Keratinocyte (primary cell): Measurements from ENCODE around the gene NPIPB13. TPM values are rescaled to one million over a fixed set of nuclear protein-coding genes. Genes with fewer than 3 reads are reported as not detected.
"Not testable (repeated sequence)": the region's sequence is repeated elsewhere in the genome, so short reads cannot be mapped to it uniquely, and the experiment has no call there.

ENCODE experiments used
- DNase-seq: peaks from one replicate; pipeline ENCODE4 v3.0.0-alpha.2; 2011; ENCODE audit warnings: low read depth, missing footprints, low spot score
- FAIRE-seq: peaks from 2 replicates; lab custom pipeline; 2011; peaks lifted over from hg19 to GRCh38; lab: Jason Lieb, UNC
- H2AFZ ChIP-seq: 2 replicates; pipeline ENCODE4 v1.6.0; 2012; ENCODE audit warnings: low read length, control low read depth, inconsistent platforms; ENCODE audit not compliant: control insufficient read depth
- H3K27ac ChIP-seq: 2 replicates; pipeline ENCODE4 v1.5.1; 2011; ENCODE audit warnings: low read length; ENCODE audit not compliant: control insufficient read depth, insufficient read depth
- H3K27me3 ChIP-seq: 3 replicates; pipeline ENCODE4 v1.6.0; 2011; ENCODE audit warnings: low read length; ENCODE audit not compliant: control insufficient read depth, insufficient read depth; ENCODE audit errors: extremely low read depth
- H3K36me3 ChIP-seq, 2 experiments: 2 replicates in 1 of 2; 3 replicates in 1 of 2; pipeline ENCODE4 v1.5.1; 2011; ENCODE audit warnings: low read length in 2 of 2, mild to moderate bottlenecking in 1 of 2; ENCODE audit not compliant: control insufficient read depth in 2 of 2, insufficient read depth in 2 of 2; ENCODE audit errors: extremely low read depth in 1 of 2
- H3K4me1 ChIP-seq: 3 replicates; pipeline ENCODE4 v1.5.1; 2011; ENCODE audit warnings: low read length; ENCODE audit not compliant: control insufficient read depth, insufficient read depth; ENCODE audit errors: extremely low read depth
- H3K4me2 ChIP-seq: 3 replicates; pipeline ENCODE4 v1.6.0; 2011; ENCODE audit warnings: low read depth, low read length; ENCODE audit not compliant: control insufficient read depth, insufficient read depth; ENCODE audit errors: extremely low read depth
- H3K4me3 ChIP-seq, 3 experiments: fragments of 200-600 bp in 1 of 3; sonication (generic) in 1 of 3; 2 replicates in 2 of 3; 3 replicates in 1 of 3; pipeline ENCODE4 v1.5.1; 2011 to 2016; ENCODE audit warnings: low read length in 3 of 3, mild to moderate bottlenecking in 3 of 3, control low read depth in 2 of 3, inconsistent platforms in 1 of 3, low read depth in 1 of 3, mixed read lengths in 1 of 3, mixed run types in 1 of 3, moderate library complexity in 1 of 3; ENCODE audit not compliant: control insufficient read depth in 2 of 3, insufficient read depth in 2 of 3; ENCODE audit errors: extremely low read depth in 1 of 3
- H3K79me2 ChIP-seq: 2 replicates; pipeline ENCODE4 v1.6.0; 2012; ENCODE audit warnings: low read length; ENCODE audit not compliant: control insufficient read depth, insufficient read depth
- H3K9ac ChIP-seq: 3 replicates; pipeline ENCODE4 v1.6.0; 2011; ENCODE audit warnings: low read length; ENCODE audit not compliant: control insufficient read depth, insufficient read depth; ENCODE audit errors: extremely low read depth
- H3K9me1 ChIP-seq: 3 replicates; pipeline ENCODE4 v1.6.0; 2011; ENCODE audit warnings: low read length; ENCODE audit not compliant: control insufficient read depth, insufficient read depth; ENCODE audit errors: extremely low read depth
- H3K9me3 ChIP-seq: 2 replicates; pipeline ENCODE4 v1.5.1; 2012; ENCODE audit warnings: low read depth, low read length; ENCODE audit not compliant: control insufficient read depth
- H4K20me1 ChIP-seq: 3 replicates; pipeline ENCODE4 v1.6.0; 2011; ENCODE audit warnings: low read length; ENCODE audit not compliant: control insufficient read depth, insufficient read depth; ENCODE audit errors: extremely low read depth
- dilution Hi-C: fragments of 300-500 bp; cut with MboI; formaldehyde crosslinking; loops from one replicate; pipeline ENCODE4 v1.7.0; 2020; ENCODE audit warnings: low sequenced_read_pairs; ENCODE audit not compliant: extremely low pct_ligation_motif_present
- polyA minus RNA-seq, 3 experiments: library from RNA; depleted of rRNA, polyadenylated mRNA; stranded (reverse); fragments of >200 nt; gene quantifications; 1 replicate in 1 of 3; 2 replicates in 1 of 3; 3 replicates in 1 of 3; pipeline ENCODE4 v1.2.3, GENCODE V29; 2011
- polyA plus RNA-seq, 5 experiments: library from polyadenylated mRNA; depleted of rRNA in 3 of 5; stranded (reverse) in 3 of 5; stranded (forward) in 1 of 5; unstranded in 1 of 5; fragments of >200 nt; gene quantifications; 1 replicate in 1 of 5; 2 replicates in 3 of 5; 3 replicates in 1 of 5; pipeline versions ENCODE4 v1.2.1 to v1.2.3, GENCODE V29; 2011 to 2012; ENCODE audit warnings: missing spikeins in 2 of 5, low read depth in 1 of 5, low replicate concordance in 1 of 5

Gene NPIPB13
- polyA plus RNA-seq (1.0 to 2.0 TPM (median 1.6 TPM) in 3 replicates), polyA minus RNA-seq (3.7 to 13.4 TPM (median 6.4 TPM) in 3 replicates)
- 4.6 TPM for polyA plus RNA-seq (2011; ENCODE audit: low read depth)
- 1.5 TPM in 2 replicates for polyA plus RNA-seq (2011; cell fraction: cytosol; rRNA removed)
- 10.7 and 23.5 TPM in 2 replicates for polyA plus RNA-seq (2011; cell fraction: nucleus; rRNA removed)
- 1.4 and 8.0 TPM in 2 replicates for polyA plus RNA-seq (2012; ENCODE audit: low replicate concordance)
- not detected for polyA minus RNA-seq (2011; cell fraction: cytosol; rRNA and poly(A)+ RNA removed)
- 0.63 and 16.1 TPM in 2 replicates for polyA minus RNA-seq (2011; cell fraction: nucleus; rRNA and poly(A)+ RNA removed)

- H3K9ac ChIP-seq, FAIRE-seq, H3K4me3 ChIP-seq, H3K4me2 ChIP-seq, H3K4me1 ChIP-seq, H3K36me3 ChIP-seq, dilution Hi-C loops, H2AFZ ChIP-seq, H3K27me3 ChIP-seq, H3K9me1 ChIP-seq, DNase-seq, H3K79me2 ChIP-seq, H4K20me1 ChIP-seq, H3K27ac ChIP-seq, H3K9me3 ChIP-seq: not testable (repeated sequence)
These were observed at the start of gene NPIPB13 for GRCh38 chr16:30248379-30248778. NPIPB13 (minus strand) TSS chr16:30248479; CDS start chr16:30245573, 2,906 bp downstream.

- H3K9me1 ChIP-seq, H3K4me2 ChIP-seq, H3K9ac ChIP-seq, H3K4me3 ChIP-seq, dilution Hi-C loops, H3K4me1 ChIP-seq, DNase-seq, H2AFZ ChIP-seq, FAIRE-seq, H3K27ac ChIP-seq, H4K20me1 ChIP-seq, H3K27me3 ChIP-seq, H3K79me2 ChIP-seq, H3K36me3 ChIP-seq, H3K9me3 ChIP-seq: not testable (repeated sequence)
These were observed 34.1 kb upstream of the NPIPB13 start for GRCh38 chr16:30282357-30282756.

DNA sequence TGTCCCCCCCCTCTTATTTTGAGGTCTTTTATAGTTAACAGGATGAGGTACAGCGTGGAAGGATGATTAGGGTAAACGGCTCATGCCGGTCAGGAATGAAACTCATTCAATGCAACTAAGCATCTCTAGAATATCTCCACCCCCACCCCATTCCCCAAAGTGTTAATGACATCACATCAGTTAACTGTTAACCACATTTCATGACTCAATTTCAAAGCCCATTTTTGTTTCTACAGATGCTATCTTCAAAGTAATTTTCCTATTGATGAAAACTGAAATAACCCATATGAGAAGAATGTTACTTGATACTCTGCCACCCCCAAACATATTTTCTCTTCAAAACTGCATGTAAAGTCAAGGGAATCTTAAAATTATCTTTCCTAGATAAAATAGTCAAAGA, 30.2 kb upstream of the NPIPB13 start:
- H3K9me1 ChIP-seq, H3K36me3 ChIP-seq, DNase-seq, H4K20me1 ChIP-seq, FAIRE-seq, H3K4me1 ChIP-seq, H3K27me3 ChIP-seq, H3K9me3 ChIP-seq, H3K9ac ChIP-seq, H3K27ac ChIP-seq, H3K4me2 ChIP-seq, H3K79me2 ChIP-seq, dilution Hi-C loops, H2AFZ ChIP-seq, H3K4me3 ChIP-seq: not testable (repeated sequence)

DNA sequence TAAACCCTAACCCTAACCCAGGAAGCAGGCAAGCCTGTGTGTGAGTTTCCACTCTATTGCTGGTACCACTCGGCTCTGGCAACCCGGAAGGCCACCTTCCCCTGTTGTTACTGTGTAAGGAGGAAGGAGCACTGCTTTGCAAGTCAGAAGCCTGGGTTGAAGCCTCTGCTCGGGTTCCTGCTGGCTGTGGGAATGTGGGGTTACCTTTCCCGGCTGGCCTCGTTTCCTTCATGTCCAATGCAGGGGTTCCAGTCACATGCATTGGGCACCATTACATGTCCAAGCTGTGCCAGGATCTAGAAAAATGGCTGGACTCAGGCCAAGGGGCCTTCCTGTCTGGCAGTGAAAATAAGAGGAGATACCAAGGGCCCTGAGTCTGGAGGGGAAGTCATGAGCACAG, 31.2 kb downstream of the NPIPB13 start:
- H3K9me1 ChIP-seq, H2AFZ ChIP-seq, H3K27ac ChIP-seq, H3K4me1 ChIP-seq, H3K27me3 ChIP-seq, H3K79me2 ChIP-seq, DNase-seq, H3K36me3 ChIP-seq, H3K4me2 ChIP-seq, dilution Hi-C loops, FAIRE-seq, H3K4me3 ChIP-seq, H3K9ac ChIP-seq, H3K9me3 ChIP-seq, H4K20me1 ChIP-seq: not testable (repeated sequence)

DNA sequence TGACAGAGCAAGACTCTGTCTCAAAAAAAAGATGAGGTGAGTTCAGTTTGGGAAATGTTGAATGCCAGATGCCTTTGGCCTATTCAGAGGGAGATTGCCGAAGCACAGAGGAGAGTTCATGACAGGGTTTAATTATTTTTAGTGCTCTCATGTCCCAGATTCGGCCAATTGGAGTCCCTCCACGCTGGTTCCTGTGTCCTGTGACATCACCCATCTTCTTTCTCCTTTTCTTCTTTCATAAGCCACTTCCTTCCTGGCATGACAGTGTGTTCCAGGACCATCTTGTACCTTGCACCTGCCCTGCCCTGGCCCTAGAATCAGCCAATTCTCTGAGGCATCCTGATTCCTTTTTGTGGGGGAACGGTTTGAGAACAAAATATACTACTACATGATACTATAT, 36.9 kb downstream of the NPIPB13 start:
- H3K4me3 ChIP-seq, H3K9me3 ChIP-seq, dilution Hi-C loops, H3K79me2 ChIP-seq, H3K27ac ChIP-seq, H3K4me1 ChIP-seq, H3K36me3 ChIP-seq, FAIRE-seq, H3K27me3 ChIP-seq, H3K4me2 ChIP-seq, H4K20me1 ChIP-seq, H3K9ac ChIP-seq, DNase-seq, H3K9me1 ChIP-seq, H2AFZ ChIP-seq: not testable (repeated sequence)
